Osteocyte (in vitro differentiated cells): ENCODE data around the gene ACAD11. TPM values are rescaled to one million over a fixed set of nuclear protein-coding genes. Genes with fewer than 3 reads are reported as not detected.

Source experiments
- DNase-seq: peaks from one replicate; pipeline ENCODE4 v3.0.0; 2021; ENCODE audit warnings: mixed read lengths; ENCODE audit not compliant: unreplicated experiment; ENCODE audit errors: extremely low spot score
- H3K27ac Mint-ChIP-seq: one replicate; pipeline ENCODE4 v1.8.0; 2021; ENCODE audit warnings: mild to moderate bottlenecking, mixed read lengths; ENCODE audit not compliant: unreplicated experiment
- H3K27me3 Mint-ChIP-seq: one replicate; pipeline ENCODE4 v1.8.0; 2021; ENCODE audit warnings: mixed read lengths; ENCODE audit not compliant: unreplicated experiment
- H3K36me3 Mint-ChIP-seq: one replicate; pipeline ENCODE4 v1.8.0; 2021; ENCODE audit warnings: mixed read lengths; ENCODE audit not compliant: unreplicated experiment
- H3K4me1 Mint-ChIP-seq: one replicate; pipeline ENCODE4 v1.8.0; 2021; ENCODE audit warnings: mixed read lengths; ENCODE audit not compliant: unreplicated experiment
- H3K4me3 Mint-ChIP-seq: one replicate; pipeline ENCODE4 v1.8.0; 2021; ENCODE audit warnings: mild to moderate bottlenecking, moderate library complexity, mixed read lengths; ENCODE audit not compliant: unreplicated experiment
- H3K9me3 Mint-ChIP-seq: one replicate; pipeline ENCODE4 v1.8.0; 2021; ENCODE audit warnings: mixed read lengths; ENCODE audit not compliant: unreplicated experiment
- CTCF ChIP-seq: fragments of 200-600 bp; sonication (generic); IDR thresholded peaks from 2 replicates; pipeline ENCODE4 v1.5.0; 2021; ENCODE audit warnings: antibody characterized with exemption, mild to moderate bottlenecking, moderate library complexity
- total RNA-seq: library from RNA; stranded (reverse); gene quantifications from 2 replicates; pipeline ENCODE4 v1.2.1, GENCODE V29; 2021

The ACAD11 gene
- total RNA-seq, 1 donor from 2014 or later = 22.6 TPM

- no peak for DNase-seq
- Mint-ChIP-seq H3K36me3 (peaks cover 29% of the 10 kb centered on the region), H3K4me3 (no peak overlapping the region), H3K27ac (no peak overlapping the region), H3K9me3 (no peaks in the 10 kb centered on the region), H3K27me3 (no peaks in the 10 kb centered on the region), H3K4me1 (peaks cover 18% of the 10 kb centered on the region)
- no peak for TF ChIP-seq CTCF
Measured at GRCh38 chr3:132538072-132538471, 121.5 kb downstream of the ACAD11 start.

GRCh38 chr3:132537297-132537696 lies 122.3 kb downstream of the ACAD11 start:
- Mint-ChIP-seq H3K27ac (no peak overlapping the region), H3K4me1 (peaks cover 10% of the 10 kb centered on the region), H3K9me3 (no peaks in the 10 kb centered on the region), H3K4me3 (no peak overlapping the region), H3K36me3 (peaks cover 29% of the 10 kb centered on the region), H3K27me3 (no peaks in the 10 kb centered on the region)
- no peak for TF ChIP-seq CTCF
- DNase-seq = no peak

- no peak for TF ChIP-seq CTCF
- peaks cover 5% of the 10 kb centered on the region for H3K4me1 Mint-ChIP-seq
- H3K36me3 Mint-ChIP-seq = peaks cover 29% of the 10 kb centered on the region
- no peak overlapping the region for H3K4me3 Mint-ChIP-seq
- peak overlapping the region; percentile 29 for H3K27ac Mint-ChIP-seq
- H3K9me3 Mint-ChIP-seq = no peaks in the 10 kb centered on the region
- no peak for DNase-seq
- H3K27me3 Mint-ChIP-seq = no peaks in the 10 kb centered on the region
Measured at GRCh38 chr3:132536442-132537153, 123.0 kb downstream of the ACAD11 start.

GRCh38 chr3:132535575-132536441 lies 123.8 kb downstream of the ACAD11 start:
- Mint-ChIP-seq H3K9me3 (no peaks in the 10 kb centered on the region), H3K36me3 (peaks cover 27% of the 10 kb centered on the region), H3K27me3 (no peaks in the 10 kb centered on the region), H3K4me1 (peaks cover 4% of the 10 kb centered on the region), H3K4me3 (no peak overlapping the region), H3K27ac (peak overlapping the region; percentile 29)
- peak; percentile 74 for TF ChIP-seq CTCF
- DNase-seq = no peak

GRCh38 chr3:132530624-132531023 lies 129.0 kb downstream of the ACAD11 start:
- Mint-ChIP-seq H3K4me1 (no peaks in the 10 kb centered on the region), H3K36me3 (peaks cover 39% of the 10 kb centered on the region), H3K27ac (no peak overlapping the region), H3K9me3 (no peaks in the 10 kb centered on the region), H3K4me3 (no peak overlapping the region), H3K27me3 (no peaks in the 10 kb centered on the region)
- TF ChIP-seq CTCF = no peak
- DNase-seq = no peak
